NCI-H82 (cell line): ENCODE results near the gene PPFIA3.
"Not testable (repeated sequence)": the region's sequence is repeated elsewhere in the genome, so short reads cannot be mapped to it uniquely, and the experiment has no call there.

Experiments
- DNase-seq: peaks from one replicate; lab custom pipeline; 2025; lab: John Stamatoyannopoulos, UW

Gene PPFIA3

DNA sequence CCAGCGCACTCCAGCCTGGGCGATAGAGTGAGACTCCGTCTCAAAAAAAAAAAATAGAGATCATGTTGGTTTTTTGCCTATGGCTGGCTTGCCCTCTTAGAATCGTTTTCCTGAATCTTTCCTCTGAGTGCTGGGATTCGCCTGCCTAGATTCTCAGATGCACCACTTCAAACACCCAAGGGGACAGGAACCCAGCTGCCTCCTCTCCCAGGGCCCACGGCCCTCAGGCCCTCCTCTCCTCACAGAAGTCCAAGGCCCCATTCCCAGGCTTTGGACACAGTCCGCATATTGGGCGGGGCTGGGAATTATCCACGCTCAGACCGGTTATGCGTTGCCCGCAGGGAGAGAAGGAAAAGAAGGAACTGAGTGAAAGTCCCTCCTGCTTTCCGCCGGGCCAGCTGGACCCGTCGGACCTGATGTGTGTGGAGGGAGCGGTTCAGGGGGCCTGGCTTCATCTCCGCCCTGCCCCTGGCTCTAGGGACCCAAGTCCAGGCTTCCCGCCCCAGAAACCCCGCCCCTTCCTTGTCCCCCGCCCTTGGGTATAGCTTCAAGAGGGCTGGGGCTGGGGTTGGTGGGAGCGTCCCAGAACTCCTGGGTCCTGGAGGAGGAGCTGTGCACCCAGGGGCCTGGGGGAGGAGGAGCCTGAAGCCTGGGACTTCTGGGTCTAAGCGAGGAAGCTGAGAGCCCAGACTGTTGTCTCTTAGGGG lies 5.8 kb downstream of the PPFIA3 start:
- peak; percentile 29 for DNase-seq

DNA sequence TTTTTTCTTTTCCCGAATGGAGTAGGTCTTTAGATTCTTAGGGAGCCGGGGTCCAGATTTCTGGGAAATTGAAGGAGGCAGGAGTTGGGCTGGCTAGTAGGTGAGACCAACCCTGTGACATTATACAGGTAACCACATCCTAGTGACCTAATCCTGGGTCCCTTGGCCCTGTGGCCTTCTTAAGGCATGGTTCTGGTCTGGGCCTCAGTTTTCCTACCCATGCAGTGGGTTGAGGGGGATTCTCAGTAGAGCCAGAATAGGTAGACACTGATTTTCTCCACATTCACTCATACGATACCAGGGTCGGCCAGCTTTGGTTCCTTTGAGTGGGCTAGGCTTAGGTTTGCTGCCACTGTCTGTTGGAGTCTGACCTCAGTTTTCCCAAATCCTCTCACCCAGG lies 7.2 kb downstream of the PPFIA3 start:
- no peak for DNase-seq

DNA sequence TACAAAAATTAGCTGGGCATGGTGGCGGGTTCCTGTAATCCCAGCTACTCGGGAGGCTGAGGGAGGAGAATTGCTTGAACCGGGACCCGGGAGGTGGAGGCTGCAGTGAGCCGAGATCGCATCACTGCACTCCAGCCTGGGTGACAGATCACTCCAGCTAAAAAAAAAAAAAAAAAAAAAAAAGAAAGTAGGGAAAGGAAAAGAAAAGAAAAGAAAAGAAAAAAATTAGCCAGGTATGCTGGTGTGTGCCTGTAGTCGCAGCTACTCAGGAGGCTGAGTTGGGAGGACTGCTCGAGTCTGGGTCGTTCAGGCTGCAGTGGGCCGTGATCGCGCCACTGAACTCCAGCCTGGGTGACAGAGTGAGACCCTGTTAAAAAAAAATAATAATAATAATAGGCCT lies 7.9 kb downstream of the PPFIA3 start:
- DNase-seq, result not testable (repeated sequence)

DNA sequence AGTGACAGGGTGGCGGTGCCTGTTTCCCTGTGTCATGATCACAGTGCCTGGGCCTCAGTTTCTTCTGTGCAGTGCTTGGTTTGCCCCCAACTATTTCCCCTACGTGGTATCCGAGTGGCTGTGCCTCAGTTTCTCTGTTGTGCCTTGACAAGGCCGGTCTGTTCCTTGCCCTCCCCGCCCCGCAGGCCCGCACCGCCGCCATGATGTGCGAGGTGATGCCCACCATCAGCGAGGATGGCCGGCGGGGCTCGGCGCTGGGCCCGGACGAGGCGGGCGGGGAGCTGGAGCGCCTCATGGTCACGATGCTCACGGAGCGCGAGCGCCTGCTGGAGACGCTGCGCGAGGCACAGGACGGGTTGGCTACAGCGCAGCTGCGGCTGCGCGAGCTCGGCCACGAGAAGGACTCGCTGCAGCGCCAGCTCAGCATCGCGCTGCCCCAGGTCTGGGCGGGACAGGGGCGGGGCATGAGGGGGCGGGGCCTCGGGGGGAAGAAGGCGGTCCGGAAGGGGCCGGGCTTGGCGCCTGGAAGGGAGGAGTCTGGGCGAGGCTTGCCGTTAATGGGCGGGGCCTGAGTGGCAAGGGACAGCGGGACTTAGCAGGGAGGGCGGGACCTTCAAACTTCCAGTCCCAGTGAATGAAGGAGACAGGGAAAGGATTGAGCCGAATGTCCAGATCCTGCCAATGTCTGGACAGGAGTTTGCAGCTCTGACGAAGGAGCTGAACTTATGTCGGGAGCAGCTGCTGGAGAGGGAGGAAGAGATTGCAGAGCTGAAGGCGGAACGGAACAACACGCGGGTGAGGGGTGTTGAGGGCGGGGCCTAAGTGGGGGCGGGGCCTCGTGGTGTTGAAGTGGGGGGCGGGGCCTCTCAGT lies 8.6 kb downstream of the PPFIA3 start:
- peak; percentile 98 for DNase-seq

DNA sequence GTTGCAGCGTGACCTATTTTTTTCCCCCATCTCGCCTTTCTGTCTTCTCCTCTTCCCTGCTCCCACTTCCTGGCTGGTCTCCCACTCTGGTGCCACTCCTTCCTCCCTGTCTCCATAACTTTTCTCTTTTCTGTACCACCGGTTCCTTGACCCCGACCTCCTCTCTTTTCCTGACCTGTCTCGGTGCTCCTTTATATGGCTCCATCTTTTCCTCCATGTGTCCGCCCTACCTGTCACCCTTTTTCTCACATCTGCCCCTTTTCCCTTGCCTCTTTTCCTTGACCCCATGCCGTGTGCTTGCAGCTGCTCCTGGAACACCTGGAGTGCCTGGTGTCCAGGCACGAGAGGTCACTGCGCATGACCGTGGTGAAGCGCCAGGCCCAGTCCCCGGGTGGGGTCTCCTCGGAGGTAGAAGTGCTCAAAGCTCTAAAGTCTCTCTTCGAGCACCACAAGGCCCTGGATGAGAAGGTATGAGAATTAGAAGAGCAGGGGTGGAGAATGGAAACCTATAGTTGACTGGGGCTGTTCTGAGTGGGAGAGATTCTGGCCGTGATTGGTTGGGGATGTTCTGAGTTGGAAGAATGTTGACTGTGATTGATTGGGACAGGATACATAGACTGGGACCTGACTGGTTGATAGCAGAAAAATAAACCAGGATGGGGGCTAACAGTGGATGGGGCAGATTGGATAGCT lies 9.3 kb downstream of the PPFIA3 start:
- no peak for DNase-seq

- no peak for DNase-seq
These were observed 9.9 kb downstream of the PPFIA3 start for GRCh38 chr19:49129238-49129583.

GRCh38 chr19:49130325-49130724 lies 11.0 kb downstream of the PPFIA3 start:
- DNase-seq, result no peak

DNA sequence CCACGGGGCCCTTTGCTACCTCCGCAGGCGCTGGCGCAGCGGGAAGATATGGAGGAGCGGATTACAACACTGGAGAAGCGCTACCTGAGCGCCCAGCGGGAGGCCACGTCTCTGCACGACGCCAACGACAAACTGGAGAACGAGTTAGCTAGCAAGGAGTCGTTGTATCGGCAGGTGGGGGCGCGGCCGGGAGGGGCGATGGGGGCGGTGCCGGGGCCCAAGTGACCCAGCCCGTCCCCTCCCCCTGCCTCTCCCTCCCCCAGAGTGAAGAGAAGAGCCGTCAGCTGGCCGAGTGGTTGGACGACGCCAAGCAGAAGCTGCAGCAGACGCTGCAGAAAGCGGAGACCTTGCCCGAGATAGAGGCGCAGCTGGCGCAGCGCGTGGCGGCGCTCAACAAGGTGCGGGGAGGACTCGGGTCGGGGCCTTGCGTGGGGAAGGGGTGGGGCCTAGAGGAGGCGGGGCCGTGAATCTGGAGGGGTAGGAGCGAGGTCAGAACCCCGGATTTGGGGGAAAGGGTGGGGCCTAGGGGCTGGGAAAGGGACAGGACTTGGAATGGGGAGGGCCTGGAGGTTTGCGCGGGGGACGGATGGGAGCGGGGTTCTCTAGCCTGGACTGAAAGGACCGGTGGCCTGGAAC lies 13.7 kb downstream of the PPFIA3 start:
- no peak for DNase-seq

DNA sequence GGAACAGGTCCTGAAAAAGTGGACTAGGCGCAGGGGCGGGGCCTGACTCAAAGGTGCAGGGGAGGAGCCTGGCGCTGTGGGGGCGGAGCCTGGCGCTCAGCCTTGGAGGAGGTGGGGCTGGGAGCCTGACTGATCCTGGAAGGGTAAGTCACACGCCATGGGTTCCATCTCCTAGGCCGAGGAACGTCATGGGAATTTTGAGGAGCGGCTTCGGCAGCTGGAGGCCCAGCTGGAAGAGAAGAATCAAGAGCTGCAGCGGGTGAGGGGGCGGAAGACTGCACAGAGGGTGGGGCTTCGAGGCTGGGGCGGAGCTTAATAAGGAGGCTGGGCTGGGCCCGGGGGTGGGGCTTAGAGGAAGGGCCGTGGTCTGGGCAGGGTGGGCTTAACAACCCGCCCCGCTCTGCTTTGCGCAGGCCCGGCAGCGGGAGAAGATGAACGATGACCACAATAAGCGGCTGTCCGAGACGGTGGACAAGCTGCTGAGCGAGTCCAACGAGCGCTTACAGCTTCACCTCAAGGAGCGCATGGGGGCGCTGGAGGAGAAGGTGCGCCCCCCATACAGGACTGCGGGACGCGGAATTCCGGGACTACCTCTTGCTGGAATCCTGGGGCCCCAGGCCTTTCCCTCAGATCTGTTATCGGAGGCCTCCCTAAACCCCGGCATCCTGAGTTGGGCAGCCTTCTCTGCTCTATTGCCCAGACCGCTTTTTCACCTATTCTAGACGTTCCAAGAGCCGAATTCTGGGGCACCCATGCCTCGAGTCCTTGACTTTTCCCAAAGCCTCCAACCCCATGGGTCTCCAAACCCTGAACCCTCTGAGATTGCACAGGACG lies 14.5 kb downstream of the PPFIA3 start:
- DNase-seq, result peak; percentile 16

- DNase-seq, result no peak
These were observed 16.3 kb downstream of the PPFIA3 start for GRCh38 chr19:49135686-49136085.

DNA sequence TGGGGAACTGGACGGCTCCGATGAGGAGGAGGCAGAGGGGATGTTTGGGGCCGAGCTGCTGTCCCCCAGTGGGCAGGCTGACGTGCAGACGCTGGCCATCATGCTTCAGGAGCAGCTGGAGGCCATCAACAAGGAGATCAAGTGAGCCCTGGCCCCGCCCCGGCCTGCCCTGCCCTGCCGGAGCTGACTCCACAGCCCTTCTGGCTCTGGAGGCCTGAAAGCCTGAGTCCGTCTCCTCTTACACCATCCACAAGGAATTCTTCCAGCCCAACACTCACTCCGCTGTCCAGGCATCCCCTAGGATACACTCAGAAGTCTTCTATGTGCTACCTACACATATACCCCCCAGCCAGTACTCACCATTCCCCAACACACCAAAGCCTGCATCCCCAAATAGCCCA lies 17.4 kb downstream of the PPFIA3 start:
- DNase-seq, result no peak

DNA sequence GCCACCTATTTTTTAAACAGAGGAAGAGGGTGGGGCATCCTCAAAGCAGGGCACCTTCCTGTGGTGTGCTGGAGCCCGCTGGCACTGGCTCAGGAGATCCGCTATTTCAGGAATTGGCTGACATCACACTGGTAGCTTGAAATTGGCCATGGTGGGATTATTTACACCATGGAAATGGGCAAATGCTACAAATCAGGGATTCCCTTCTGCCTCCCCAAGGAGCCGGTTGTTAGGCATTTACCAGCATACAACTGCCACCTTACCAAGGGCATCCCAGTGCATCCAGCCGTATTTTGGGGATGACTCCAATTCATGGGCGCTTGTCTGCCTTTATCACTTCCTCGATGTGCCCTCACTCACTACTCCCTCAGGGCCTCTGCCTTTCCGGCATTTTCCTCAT lies 21.6 kb downstream of the PPFIA3 start:
- DNase-seq, result no peak

GRCh38 chr19:49141352-49141751 lies 22.0 kb downstream of the PPFIA3 start:
- DNase-seq, result no peak

DNA sequence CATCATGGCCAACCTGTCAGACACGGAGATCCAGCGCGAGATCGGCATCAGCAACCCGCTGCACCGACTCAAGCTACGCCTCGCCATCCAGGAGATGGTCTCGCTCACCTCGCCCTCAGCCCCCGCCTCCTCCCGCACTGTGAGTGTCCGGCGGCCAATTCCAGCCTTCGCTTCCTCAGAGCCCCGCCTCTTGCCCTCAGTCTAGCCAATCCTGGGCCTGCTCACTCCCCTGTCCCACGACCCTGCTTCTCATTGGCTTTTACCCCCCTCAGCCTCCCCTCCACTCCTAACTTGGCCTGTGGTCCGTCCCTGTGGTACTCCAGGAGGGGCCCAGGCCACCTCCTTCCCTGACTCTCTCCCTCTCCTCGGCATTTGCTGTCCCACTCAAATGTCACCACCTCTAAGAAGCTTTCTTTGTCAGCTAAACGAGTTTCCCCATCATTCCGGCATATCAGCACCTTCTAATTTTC lies 23.6 kb downstream of the PPFIA3 start:
- DNase-seq, result peak; percentile 98

DNA sequence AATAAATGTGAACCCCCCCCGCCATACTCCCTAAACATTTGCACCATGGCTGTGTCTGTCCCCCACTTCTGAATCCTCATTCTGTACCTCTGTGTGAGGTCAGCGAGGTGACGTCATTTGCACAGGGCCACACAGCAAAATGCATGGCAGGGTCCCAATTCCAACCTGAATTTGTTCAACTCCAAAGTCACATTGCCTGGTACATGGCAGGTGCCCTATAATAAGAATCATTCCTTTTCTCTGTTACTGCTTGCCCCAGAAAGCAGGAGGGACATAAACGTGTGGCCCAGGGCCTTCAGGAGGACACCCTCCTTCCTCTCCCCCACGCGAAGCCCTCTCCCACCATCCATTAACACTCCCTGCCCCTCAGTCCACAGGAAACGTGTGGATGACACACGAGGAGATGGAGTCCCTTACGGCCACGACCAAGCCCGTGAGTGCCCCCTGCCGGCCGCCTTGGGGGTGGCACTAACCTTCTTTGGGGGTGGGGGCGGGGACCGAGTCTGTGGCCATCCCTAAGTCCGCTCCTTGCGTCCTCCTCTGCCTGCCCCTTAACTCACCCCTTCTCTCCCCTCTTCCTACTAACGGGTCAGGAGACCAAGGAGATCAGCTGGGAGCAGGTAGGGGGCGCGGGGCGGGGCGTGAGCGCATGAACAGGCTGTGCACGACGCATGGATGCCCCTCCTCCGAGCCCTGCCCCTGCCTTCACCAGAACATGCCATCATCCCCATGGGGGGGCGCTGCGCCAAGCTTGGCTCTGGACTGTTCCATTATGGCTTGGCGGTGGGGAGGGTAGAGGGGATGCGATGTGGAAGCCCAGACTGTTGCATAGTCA lies 26.4 kb downstream of the PPFIA3 start:
- DNase-seq, result peak; percentile 87

DNA sequence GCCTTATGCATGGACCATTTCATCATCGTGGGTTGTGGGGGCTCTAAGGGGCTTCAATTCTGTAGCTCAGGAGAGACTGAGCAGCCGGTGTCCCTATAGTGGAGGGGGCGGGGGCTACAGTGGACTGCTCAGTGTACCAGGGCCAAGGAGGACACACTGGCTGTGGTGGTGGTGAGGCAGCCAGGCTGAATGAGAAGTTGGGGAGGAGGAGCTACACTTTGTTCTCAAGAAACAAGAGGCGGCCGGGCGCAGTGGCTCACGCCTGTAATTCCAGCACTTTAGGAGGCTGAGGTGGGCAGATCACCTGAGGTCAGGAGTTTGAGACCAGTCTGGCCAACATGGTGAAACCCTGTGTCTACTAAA lies 27.0 kb downstream of the PPFIA3 start:
- DNase-seq, result not testable (repeated sequence)

GRCh38 chr19:49148044-49148682 lies 28.8 kb downstream of the PPFIA3 start:
- DNase-seq, result peak; percentile 41

DNA sequence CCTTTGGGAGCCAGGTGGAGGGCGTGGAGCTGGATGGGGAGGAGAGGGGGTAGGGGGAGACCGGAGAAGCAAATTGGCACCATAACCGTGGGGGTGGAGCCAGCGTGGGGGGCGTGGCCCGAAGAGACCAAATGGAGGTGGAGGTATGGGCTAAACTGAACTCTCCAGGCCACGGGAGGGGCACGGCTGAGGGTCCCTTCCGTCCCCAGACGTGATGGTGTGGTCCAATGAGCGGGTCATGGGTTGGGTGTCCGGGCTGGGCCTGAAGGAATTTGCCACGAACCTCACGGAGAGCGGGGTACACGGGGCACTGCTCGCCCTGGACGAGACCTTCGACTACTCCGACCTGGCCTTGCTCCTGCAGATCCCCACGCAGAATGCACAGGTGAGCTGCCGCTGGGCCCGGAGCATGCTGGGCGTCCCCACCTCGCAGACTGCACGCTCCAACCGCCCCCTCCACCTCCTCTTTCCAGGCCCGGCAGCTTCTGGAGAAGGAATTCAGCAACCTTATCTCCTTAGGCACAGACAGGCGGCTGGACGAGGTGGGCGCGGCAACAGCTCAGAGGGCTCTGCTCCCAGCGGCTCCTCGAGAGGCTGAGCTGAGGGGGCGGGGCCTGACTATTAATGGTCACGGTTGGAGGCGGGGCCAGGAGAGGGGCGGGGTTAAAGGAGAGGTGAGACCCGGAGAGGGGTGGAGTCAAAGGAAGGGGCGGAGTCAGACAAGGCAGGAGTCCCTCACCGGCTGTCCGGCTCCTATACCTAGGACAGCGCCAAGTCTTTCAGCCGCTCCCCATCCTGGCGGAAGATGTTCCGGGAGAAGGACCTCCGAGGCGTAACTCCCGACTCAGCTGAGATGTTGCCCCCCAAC lies 29.7 kb downstream of the PPFIA3 start:
- DNase-seq, result peak; percentile 100

DNA sequence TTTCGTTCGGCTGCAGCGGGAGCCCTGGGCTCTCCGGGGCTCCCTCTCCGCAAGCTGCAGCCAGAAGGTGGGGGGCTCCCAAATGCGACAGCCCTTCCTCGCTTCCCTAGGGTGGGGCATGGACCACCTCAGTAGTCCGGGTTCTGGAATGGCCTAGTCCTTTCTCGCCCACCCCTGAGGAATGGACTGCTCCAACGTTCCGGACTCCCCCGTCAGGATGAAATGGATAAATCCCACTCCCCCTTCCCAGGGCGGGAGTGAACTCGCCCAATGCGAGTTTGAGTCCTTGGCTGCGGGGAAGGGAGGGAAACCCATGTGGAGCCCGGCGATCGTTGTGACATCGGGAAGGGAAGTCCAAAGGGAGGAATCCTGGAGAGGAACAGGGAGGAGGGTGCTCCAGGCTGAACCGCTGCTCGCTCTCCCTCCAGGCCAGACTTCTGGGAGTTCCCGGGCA lies 30.3 kb downstream of the PPFIA3 start:
- DNase-seq, result peak; percentile 93
